Measurements from ENCODE around the gene PAWR.
A peak's percentile ranks its signal among the peaks of the same experiment; 100 is the strongest.
"Not testable (repeated sequence)": the region's sequence is repeated elsewhere in the genome, so short reads cannot be mapped to it uniquely, and the experiment has no call there.

Gene PAWR

GRCh38 chr12:79644274-79645234 is 46.2 kb downstream of the PAWR start:
- no peak for DNase-seq

GRCh38 chr12:79643821-79644220 is 46.9 kb downstream of the PAWR start:
- DNase-seq = peak; percentile 58

- DNase-seq = no peak
Measured at GRCh38 chr12:79638490-79638889, 52.3 kb downstream of the PAWR start.

- DNase-seq = no peak
Measured at GRCh38 chr12:79637093-79637492, 53.7 kb downstream of the PAWR start.

- DNase-seq = no peak
Measured at GRCh38 chr12:79635676-79636075, 55.1 kb downstream of the PAWR start.

- DNase-seq = no peak
Measured at GRCh38 chr12:79634957-79635471, 55.8 kb downstream of the PAWR start.

GRCh38 chr12:79629561-79629960 is 61.2 kb downstream of the PAWR start:
- no peak for DNase-seq

GRCh38 chr12:79626735-79627134 is 64.0 kb downstream of the PAWR start:
- DNase-seq = not testable (repeated sequence)

GRCh38 chr12:79624378-79624777 is 66.4 kb downstream of the PAWR start:
- DNase-seq = no peak

- DNase-seq = no peak
Measured at GRCh38 chr12:79619872-79620562, 70.7 kb downstream of the PAWR start.

- DNase-seq = no peak
Measured at GRCh38 chr12:79618848-79619404, 71.8 kb downstream of the PAWR start.

GRCh38 chr12:79617696-79618095 is 73.1 kb downstream of the PAWR start:
- no peak for DNase-seq

- DNase-seq = no peak
Measured at GRCh38 chr12:79615596-79616560, 74.9 kb downstream of the PAWR start.

- no peak for DNase-seq
Measured at GRCh38 chr12:79614730-79615129, 76.0 kb downstream of the PAWR start.

- no peak for DNase-seq
Measured at GRCh38 chr12:79601908-79602307, 88.9 kb downstream of the PAWR start.

GRCh38 chr12:79597910-79598309 is 92.9 kb downstream of the PAWR start:
- DNase-seq = no peak

- no peak for DNase-seq
Measured at GRCh38 chr12:79596719-79597350, 93.9 kb downstream of the PAWR start.

GRCh38 chr12:79595273-79595672 is 95.5 kb downstream of the PAWR start:
- no peak for DNase-seq

- DNase-seq = no peak
Measured at GRCh38 chr12:79592865-79593264, 97.9 kb downstream of the PAWR start.

- DNase-seq = no peak
Measured at GRCh38 chr12:79591988-79592387, 98.8 kb downstream of the PAWR start.

GRCh38 chr12:79590751-79591150 is 100.0 kb downstream of the PAWR start:
- DNase-seq = no peak

GRCh38 chr12:79587368-79587767 is 103.4 kb downstream of the PAWR start:
- DNase-seq = no peak

Data from NCI-H146 (cell line).